GM12891 (cell line): ENCODE data around the gene NPIPA7. TPM values are rescaled to one million over a fixed set of nuclear protein-coding genes. Genes with fewer than 3 reads are reported as not detected.
"Not testable (repeated sequence)": the region's sequence is repeated elsewhere in the genome, so short reads cannot be mapped to it uniquely, and the experiment has no call there.

Experiments used
- DNase-seq: peaks from one replicate; pipeline ENCODE4 v3.0.0; 2011; ENCODE audit warnings: low spot score; ENCODE audit not compliant: insufficient read length
- FAIRE-seq: peaks from 2 replicates; lab custom pipeline; 2011; peaks lifted over from hg19 to GRCh38; lab: Jason Lieb, UNC
- polyA plus RNA-seq: library from polyadenylated mRNA; unstranded; fragments of >200 nt; gene quantifications from one replicate; pipeline ENCODE4 v1.2.1, GENCODE V29; 2012; ENCODE audit warnings: low read depth, missing spikeins, inconsistent platforms; ENCODE audit not compliant: missing spikeins

NPIPA7 gene
- 4.7 TPM for polyA plus RNA-seq

DNA sequence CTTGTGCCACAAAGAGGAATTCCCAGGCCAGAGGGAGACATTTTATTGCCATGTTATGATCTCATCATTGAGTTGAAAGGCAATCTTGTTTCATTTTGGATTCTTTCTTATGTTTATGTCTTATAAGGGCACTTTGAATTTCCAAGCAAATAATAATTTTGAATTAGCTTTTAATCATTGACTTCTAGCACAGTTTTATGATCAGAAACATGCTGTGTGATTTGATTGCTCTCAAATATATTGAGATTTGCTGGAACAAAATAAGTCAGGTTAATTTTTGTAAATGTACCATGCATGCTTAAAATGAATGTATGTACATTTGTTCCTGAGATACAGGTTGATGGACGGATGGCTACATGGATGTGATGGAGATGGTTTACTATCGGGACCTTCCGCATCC lies at the start of gene NPIPA7:
Gene NPIPA7 (plus strand): TSS at position 301 of the 400 bp plus-strand sequence. CDS start 105 bp downstream, outside the sequence.
- not testable (repeated sequence) for DNase-seq, FAIRE-seq

DNA sequence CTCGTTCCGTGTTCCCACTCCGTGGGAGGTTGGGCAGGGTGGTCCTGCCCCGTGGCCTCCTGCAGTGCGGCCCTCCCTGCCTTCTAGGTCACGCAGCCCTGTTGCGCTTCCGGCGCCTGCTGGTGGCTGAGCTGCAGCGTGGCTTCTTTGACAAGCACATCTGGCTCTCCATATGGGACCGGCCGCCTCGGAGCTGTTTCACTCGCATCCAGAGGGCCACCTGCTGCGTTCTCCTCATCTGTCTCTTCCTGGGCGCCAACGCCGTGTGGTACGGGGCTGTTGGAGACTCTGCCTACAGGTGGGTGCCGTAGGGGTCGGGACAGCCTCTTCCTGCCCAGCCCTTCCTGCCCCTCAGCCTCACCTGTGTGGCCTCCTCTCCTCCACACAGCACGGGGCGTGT lies 47.5 kb upstream of the NPIPA7 start:
- not testable (repeated sequence) for DNase-seq, FAIRE-seq

DNA sequence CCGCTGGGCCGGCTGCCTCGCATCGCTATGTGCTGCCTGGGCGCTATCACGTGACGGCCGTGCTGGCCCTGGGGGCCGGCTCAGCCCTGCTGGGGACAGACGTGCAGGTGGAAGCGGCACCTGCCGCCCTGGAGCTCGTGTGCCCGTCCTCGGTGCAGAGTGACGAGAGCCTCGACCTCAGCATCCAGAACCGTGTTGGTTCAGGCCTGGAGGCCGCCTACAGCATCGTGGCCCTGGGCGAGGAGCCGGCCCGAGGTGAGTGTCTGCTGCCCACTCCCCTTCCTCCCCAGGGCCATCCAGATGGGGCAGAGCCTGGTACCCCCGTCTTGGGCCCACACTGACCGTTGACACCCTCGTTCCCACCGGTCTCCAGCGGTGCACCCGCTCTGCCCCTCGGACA lies 21.4 kb upstream of the NPIPA7 start:
- DNase-seq, FAIRE-seq: not testable (repeated sequence)

DNA sequence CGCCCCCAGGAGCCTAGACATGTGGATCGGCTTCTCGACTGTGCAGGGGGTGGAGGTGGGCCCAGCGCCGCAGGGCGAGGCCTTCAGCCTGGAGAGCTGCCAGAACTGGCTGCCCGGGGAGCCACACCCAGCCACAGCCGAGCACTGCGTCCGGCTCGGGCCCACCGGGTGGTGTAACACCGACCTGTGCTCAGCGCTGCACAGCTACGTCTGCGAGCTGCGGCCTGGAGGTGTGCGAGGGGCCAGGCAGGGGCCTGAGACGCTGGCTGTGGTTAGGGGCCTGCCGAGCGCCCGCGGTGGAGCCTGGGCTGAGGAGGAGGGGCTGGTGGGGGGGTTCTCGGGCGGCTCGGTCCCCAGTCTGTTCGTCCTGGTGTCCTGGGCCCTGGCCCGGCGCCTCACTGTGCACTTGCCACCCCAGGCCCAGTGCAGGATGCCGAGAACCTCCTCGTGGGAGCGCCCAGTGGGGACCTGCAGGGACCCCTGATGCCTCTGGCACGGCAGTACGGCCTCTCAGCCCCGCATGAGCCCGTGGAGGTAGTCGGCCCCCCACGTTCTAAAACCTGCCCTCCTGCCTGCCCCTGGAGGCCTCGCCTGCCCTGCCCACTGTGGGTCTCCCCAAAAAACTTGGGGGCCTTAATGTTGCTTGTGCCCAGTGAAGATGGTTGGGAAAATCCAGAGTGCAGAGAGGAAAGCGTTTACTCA lies 20.2 kb upstream of the NPIPA7 start:
- DNase-seq, FAIRE-seq: not testable (repeated sequence)

DNA sequence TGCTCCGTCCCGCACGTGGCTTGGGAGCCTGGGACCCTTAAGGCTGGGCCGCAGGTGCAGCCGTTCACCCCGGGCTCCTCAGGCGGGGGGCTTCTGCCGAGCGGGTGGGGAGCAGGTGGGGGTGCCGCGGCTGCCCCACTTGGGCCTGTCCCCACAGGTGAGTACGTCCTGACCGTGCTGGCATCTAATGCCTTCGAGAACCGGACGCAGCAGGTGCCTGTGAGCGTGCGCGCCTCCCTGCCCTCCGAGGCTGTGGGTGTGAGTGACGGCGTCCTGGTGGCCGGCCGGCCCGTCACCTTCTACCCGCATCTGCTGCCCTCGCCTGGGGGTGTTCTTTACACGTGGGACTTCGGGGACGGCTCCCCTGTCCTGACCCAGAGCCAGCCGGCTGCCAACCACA lies 15.3 kb upstream of the NPIPA7 start:
- not testable (repeated sequence) for FAIRE-seq, DNase-seq

DNA sequence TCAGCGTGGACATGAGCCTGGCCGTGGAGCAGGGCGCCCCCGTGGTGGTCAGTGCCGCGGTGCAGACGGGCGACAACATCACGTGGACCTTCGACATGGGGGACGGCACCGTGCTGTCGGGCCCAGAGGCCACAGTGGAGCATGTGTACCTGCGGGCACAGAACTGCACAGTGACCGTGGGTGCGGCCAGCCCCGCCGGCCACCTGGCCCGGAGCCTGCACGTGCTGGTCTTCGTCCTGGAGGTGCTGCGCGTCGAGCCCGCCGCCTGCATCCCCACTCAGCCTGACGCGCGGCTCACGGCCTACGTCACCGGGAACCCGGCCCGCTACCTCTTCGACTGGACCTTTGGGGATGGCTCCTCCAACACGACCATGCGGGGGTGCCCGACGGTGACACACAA lies 14.8 kb upstream of the NPIPA7 start:
- DNase-seq, FAIRE-seq: not testable (repeated sequence)

DNA sequence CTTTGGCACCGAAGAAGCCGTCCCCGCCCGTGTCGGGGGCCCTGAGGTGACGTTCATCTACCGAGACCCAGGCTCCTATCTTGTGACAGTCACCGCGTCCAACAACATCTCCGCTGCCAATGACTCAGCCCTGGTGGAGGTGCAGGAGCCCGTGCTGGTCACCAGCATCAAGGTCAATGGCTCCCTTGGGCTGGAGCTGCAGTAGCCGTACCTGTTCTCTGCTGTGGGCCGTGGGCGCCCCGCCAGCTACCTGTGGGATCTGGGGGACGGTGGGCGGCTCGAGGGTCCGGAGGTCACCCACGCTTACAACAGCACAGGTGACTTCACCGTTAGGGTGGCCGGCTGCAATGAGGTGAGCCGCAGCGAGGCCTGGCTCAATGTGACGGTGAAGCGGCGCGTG lies 14.2 kb upstream of the NPIPA7 start:
- FAIRE-seq, DNase-seq: not testable (repeated sequence)

DNA sequence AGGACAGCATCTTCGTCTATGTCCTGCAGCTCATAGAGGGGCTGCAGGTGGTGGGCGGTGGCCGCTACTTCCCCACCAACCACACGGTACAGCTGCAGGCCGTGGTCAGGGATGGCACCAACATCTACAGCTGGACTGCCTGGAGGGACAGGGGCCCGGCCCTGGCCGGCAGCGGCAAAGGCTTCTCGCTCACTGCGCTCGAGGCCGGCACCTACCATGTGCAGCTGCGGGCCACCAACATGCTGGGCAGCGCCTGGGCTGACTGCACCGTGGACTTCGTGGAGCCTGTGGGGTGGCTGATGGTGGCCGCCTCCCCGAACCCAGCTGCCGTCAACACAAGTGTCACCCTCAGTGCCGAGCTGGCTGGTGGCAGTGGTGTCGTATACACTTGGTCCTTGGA lies 13.6 kb upstream of the NPIPA7 start:
- not testable (repeated sequence) for FAIRE-seq, DNase-seq

DNA sequence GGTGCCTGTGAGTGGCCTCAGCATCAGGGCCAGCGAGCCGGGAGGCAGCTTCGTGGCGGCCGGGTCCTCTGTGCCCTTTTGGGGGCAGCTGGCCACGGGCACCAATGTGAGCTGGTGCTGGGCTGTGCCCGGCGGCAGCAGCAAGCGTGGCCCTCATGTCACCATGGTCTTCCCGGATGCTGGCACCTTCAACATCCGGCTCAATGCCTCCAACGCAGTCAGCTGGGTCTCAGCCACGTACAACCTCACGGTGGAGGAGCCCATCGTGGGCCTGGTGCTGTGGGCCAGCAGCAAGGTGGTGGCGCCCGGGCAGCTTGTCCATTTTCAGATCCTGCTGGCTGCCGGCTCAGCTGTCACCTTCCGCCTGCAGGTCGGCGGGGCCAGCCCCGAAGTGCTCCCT lies 13.1 kb upstream of the NPIPA7 start:
- DNase-seq, FAIRE-seq: not testable (repeated sequence)

DNA sequence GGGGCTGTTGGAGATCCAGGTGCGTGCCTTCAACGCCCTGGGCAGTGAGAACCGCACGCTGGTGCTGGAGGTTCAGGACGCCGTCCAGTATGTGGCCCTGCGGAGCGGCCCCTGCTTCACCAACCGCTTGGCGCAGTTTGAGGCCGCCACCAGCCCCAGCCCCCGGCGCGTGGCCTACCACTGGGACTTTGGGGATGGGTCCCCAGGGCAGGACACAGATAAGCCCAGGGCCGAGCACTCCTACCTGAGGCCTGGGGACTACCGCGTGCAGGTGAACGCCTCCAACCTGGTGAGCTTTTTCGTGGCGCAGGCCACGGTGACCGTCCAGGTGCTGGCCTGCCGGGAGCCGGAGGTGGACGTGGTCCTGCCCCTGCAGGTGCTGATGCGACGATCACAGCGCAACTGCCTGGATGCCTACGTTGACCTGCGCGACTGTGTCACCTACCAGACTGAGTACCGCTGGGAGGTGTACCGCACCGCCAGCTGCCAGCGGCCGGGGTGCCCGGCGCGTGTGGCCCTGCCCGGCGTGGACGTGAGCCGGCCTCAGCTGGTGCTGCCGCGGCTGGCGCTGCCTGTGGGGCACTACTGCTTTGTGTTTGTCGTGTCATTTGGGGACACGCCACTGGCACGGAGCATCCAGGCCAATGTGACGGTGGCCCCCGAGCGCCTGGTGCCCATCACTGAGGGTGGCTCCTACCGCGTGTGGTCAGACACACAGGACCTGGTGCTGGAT lies 12.2 kb upstream of the NPIPA7 start:
- DNase-seq, FAIRE-seq: not testable (repeated sequence)

DNA sequence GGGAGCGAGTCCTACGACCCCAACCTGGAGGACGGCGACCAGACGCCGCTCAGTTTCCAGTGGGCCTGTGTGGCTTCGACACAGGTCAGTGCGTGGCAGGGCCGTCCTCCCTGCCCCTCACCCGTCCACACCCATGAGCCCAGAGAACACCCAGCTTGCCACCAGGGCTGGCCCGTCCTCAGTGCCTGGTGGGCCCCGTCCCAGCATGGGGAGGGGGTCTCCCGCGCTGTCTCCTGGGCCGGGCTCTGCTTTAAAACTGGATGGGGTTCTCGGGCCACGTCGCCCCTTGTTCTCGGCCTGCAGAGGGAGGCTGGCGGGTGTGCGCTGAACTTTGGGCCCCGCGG lies 11.7 kb upstream of the NPIPA7 start:
- not testable (repeated sequence) for DNase-seq, FAIRE-seq

DNA sequence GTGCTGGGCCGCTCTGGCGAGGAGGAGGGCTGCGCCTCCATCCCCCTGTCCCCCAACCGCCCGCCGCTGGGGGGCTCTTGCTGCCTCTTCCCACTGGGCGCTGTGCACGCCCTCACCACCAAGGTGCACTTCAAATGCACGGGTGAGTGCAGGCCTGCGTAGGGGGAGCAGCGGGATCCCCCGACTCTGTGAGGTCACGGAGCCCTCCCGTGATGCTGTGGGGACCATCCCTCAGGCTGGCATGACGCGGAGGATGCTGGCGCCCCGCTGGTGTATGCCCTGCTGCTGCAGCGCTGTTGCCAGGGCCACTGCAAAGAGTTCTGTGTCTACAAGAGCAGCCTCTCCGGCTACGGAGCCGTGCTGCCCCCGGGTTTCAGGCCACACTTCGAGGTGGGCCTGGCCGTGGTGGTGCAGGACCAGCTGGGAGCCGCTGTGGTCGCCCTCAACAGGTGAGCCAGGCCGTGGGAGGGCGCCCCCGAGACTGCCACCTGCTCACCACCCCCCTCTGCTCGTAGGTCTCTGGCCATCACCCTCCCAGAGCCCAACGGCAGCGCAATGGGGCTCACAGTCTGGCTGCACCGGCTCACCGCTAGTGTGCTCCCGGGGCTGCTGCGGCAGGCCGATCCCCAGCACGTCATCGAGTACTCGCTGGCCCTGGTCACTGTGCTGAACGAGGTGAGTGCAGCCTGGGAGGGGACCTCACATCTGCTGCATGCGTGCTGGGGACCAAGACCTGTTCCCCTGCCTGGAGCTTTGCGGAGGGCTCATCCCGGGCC lies 9.7 kb upstream of the NPIPA7 start:
- DNase-seq, FAIRE-seq: not testable (repeated sequence)

DNA sequence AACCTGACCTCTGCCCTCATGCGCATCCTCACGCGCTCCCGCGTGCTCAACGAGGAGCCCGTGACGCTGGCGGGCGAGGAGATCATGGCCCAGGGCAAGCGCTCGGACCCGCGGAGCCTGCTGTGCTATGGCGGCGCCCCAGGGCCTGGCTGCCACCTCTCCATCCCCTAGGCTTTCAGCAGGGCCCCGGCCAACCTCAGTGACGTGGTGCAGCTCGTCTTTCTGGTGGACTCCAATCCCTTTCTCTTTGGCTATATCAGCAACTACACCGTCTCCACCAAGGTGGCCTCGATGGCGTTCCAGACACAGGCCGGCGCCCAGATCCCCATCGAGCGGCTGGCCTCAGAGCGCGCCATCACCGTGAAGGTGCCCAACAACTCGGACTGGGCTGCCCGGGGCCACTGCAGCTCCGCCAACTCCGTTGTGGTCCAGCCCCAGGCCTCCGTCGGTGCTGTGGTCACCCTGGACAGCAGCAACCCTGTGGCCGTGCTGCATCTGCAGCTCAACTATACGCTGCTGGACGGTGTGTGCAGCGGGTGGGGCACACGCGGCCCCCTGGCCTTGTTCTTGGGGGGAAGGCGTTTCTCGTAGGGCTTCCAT lies 7.7 kb upstream of the NPIPA7 start:
- not testable (repeated sequence) for FAIRE-seq, DNase-seq

DNA sequence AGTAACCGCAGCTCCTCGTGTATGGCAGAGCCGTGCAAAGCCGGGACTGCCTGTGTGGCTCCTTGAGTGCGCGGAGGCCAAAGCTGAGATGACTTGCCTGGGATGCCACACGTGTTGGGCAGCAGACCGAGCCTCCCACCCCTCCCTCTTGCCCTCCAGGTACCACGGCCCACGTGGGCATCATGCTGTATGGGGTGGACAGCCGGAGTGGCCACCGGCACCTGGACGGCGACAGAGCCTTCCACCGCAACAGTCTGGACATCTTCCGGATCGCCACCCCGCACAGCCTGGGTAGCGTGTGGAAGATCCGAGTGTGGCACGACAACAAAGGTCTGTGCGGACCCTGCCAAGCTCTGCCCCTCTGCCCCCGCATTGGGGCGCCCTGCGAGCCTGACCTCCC lies 4.7 kb upstream of the NPIPA7 start:
- not testable (repeated sequence) for FAIRE-seq, DNase-seq

DNA sequence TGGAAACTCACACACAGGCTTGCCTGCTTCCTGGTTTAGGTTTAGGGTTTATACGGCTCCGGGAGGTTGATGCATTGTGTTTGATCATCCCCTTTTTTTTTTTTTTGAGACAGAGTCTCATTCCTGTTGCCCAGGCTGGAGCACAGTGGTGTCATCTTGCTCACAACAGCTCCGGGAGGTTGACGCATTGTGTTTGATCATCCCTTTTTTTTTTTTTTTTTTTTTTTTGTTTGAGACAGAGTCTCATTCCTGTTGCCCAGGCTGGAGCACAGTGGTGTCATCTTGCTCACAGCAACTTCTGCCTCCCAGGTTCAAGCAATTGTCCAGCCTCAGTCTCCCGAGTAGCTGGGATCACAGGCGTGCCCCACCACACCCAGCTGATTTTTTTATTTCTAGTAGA lies 20.7 kb downstream of the NPIPA7 start:
- FAIRE-seq, DNase-seq: not testable (repeated sequence)

DNA sequence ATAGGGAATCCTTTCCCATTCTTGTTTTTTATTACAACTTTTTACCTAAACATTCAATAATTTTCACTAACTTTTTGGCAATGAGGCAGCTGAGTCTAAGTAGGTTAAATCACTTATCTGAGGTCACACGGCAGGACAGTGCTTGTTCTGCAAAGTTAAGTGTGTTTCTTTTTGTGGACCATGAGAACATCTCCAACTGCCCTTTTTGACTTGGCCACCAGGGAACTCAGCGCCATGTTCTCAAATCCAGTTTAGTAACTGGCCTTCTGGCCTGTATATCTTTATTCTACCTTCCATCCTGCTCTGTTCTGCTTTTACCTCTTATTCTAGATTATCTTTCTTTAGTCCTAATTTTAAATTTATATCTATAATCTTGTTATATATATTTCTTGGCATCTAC lies 23.4 kb downstream of the NPIPA7 start:
- not testable (repeated sequence) for FAIRE-seq, DNase-seq

DNA sequence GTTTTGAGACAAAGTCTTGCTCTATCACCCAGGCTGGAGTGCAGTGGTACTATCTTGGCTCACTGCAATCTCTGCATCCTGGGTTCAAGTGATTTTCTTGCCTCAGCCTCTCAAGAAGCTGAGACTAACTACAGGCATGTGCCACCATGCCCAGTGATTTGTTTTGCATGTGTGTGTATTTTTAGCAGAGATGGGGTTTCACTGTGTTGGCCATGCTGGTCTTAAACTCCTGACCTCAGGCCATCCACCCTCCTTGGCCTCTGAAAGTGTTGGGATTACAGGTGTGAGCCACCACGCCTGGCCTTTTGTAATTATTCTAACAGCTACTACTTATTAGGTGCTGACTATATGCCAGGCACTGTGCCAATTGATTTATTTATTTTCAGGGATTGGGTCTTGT lies 25.3 kb downstream of the NPIPA7 start:
- not testable (repeated sequence) for FAIRE-seq, DNase-seq

DNA sequence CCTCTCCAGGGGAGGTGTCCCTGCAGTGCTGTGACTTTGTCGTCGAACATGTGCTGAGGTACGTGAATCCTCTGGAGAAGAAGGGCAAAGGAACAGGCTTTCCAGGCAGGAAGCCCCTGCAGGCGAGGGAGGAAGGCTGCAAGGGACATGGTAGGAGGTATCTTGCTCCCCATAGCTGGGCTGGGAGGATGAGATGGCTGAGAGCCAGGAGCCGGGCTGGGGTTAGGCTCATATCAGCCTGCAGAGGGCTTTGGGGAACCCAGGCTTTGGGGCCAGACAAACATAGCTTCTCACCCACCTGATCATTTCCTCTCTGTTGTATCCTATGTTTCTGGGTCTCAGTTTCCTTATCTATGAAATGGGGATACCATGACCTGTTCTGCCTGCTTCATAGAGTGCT lies 26.5 kb downstream of the NPIPA7 start:
- DNase-seq, FAIRE-seq: not testable (repeated sequence)

DNA sequence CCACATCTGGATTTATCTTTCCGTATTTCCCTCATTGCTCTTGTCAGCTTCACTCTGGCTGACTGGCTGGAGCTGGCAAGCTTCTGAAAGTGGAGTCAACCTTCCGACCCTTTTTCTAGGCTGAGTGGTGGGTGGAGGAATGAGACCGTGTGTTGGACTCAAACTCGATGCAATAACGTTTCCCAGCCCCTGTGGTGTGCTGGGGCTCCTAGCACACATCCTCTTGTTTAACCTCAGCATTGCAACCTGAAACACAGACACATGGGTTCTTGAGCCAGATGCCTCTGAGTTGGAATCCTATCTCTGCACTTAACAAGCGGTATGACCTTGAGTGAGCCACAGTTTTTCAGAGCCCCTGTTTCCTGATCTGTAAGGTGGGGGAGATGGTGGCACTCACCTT lies 29.5 kb downstream of the NPIPA7 start:
- FAIRE-seq, DNase-seq: not testable (repeated sequence)
